GM18502 (cell line): ENCODE results near the gene RFC5.
"Not testable (repeated sequence)": the region's sequence is repeated elsewhere in the genome, so short reads cannot be mapped to it uniquely, and the experiment has no call there.

Experiments used
- ATAC-seq: cut with Tn5 transposase; IDR thresholded peaks from one replicate; pipeline ENCODE4 v1.9.1; 2021; ENCODE audit warnings: mild to moderate bottlenecking; ENCODE audit not compliant: unreplicated experiment, poor library complexity

RFC5 gene

DNA sequence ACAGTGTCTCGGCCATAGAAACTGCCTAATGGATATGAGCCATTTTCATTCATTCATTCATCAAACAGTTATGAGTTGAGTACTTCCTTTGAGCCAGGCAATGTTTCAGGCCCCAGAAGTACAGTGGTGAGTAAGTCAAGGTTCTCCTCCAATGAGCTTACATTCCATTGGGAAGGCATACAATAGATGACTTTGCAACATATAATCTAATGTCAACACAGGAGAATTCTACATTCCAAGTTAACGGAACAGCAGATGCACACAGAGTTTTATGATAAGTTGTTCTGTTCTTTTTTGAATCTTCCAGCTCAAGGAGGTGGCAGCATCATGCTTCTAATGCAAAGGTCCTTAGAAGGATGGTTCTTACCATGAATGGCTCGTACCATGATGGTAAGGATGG lies 3.2 kb upstream of the RFC5 start:
- no peak for ATAC-seq

DNA sequence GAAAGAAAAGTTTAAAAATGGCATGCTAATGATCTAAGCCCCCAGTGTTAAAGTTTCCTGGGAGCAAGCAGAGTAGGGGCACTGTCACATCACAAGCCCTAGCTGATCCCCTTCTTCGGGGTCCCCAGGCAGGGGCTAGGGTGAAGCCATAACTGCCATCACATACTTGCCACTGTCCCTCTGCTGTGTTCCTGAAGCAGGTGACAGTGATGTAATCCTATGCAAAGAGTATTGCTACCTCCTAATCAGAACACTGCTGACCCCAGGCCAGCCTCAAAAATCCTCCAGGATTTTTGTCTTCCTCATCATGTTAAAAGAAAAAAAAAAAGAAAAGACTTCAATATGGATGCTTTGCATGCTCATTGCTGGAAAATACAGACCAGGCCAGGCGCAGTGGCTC lies 1.2 kb upstream of the RFC5 start:
- ATAC-seq, result no peak

DNA sequence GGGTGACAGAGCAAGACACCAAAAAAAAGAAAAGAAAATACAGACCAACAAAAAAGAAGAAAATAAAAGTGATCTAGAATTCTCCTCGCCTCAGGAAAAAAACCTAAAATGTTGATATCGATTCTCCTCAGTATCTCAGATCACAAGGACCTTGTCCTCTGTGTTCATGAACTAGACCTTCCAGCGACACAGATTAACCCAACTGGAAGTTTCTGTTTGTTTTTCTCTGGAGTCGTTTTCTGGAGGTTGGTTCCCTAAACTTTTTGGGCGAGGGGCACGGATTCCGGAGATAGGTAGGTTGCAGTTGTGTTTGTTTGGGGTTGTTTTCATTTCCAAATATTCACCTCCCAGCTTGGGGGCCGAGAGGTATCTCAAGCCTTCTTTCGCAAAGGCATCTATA lies 559 bp upstream of the RFC5 start:
- ATAC-seq, result no peak

DNA sequence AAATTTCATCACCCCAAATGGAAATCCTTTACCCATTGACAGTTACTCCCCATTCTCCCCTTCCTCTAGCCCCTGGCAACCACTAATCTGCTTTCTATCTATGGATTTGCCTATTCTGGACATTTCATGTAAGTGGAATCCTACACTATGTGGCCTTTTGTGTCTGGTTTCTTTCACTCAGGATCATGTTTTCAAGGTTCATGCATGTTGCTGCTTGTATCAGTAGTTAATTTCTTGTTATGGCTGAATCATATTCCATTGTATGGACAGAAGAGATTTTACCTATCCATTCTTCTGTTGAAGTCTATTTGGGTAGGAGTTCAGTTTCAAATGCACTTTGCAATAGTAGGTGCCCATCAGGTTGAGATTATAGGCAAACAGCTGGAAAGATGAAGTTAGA lies 1.4 kb downstream of the RFC5 start:
- ATAC-seq, result no peak

DNA sequence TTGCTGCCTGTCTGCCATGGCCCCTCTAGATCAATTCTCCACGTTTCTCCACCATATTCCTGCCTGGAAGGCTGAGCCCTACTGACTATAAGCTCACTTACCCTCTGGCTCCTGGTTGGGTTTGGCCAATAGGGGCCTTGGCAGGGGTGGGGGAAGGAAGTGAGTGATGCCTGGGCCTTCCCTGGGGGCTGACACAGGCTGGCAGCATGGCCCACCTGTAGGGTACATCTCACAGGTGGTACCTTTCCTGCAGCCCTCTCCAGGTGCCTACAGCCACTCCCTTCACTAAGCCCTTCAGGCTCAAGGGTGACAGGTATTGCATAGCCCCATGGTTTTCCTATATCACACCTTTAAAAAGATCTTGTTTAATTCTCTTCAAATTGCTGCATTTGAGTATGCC lies 3.5 kb downstream of the RFC5 start:
- no peak for ATAC-seq

DNA sequence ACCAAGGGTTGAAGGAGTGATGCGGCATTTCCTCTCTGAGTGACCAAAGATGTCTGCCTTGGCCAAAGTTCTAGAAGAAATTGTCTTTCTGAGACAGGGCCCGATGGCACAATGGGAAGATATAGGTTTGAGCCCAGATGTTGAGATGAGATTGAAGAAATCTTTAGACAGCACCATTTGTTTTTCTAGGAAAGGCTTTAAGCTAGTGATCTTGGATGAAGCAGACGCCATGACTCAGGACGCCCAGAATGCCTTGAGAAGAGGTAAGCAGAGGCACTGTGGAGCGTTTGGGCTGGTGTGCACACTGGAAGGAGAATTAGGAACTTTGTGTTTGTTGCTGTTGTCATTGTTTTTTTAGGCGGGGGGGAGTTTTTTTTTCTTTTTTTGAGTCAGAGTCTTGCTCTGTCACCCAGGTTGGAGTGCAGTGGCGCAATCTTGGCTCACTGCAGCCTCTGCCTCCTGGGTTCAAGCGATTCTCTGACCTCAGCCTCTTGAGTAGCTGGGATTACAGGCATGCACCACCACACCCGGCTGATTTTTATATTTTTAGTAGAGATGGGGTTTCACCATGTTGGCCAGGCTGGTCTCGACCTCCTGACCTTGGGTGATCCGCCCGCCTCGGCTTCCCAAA lies 5.7 kb downstream of the RFC5 start:
- ATAC-seq, result not testable (repeated sequence)

DNA sequence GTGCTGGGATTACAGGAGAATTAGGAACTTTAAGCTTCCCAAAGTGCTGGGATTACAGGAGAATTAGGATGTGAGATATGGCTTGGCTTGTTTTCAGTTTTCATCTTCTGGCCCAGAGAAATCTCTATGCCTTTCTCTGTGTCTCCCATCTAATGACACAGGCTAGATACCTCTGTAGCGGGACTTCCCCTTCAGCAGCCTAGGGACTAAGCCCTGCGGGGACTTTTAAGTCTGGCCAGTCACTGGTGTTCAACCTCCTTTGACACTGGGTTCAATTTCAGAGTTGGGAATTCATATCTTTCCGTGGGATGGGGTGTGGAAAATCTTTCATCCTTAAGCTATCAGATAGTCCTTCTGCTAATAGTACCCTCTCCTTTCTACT lies 6.2 kb downstream of the RFC5 start:
- ATAC-seq, result no peak

DNA sequence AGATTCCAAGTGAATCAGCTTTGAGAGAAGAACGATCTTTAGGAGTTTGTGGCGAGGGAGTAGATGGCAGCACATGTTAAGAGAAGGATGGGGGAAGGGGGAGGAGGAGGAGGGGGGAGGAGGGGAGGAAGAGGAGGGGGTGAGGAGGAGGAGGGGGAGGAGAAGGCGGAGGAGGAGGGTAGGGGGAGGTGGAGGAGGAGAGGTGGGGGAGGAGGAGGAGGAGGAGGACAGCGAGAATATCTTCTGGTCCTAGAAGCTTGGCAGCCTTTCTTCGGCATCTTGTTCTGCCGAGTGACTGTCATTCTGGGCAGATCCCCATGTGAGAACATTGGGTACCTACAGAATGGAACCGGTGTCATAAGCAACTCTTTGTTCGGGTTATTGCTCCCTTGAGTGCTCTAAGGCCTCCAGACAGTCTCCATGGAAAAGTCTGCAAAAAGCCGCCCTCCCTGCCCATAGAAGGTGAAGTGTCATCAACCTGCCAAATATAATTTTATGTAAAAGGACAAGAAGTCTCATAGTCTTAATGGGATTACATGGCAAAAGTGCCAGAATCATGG lies 6.9 kb downstream of the RFC5 start:
- no peak for ATAC-seq

DNA sequence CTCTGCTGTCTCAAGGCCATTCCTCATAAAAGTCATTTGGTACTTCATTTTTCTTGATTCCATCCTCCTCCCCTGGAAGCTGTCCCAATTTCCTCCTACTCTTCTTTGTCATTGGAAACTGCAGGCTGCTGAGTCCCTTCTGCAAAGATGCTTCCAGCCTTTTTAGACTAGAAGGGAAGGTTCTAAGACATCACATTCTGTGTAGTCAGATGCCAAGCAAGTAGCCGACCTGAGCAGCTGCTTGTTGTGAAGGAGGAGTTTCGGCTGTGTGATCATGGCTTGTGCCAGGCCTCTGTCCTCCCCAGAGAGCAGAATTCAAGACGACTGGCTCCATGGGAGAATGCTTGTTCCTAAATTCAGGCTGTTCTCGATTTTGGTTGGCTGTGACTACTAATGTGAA lies 8.7 kb downstream of the RFC5 start:
- no peak for ATAC-seq

DNA sequence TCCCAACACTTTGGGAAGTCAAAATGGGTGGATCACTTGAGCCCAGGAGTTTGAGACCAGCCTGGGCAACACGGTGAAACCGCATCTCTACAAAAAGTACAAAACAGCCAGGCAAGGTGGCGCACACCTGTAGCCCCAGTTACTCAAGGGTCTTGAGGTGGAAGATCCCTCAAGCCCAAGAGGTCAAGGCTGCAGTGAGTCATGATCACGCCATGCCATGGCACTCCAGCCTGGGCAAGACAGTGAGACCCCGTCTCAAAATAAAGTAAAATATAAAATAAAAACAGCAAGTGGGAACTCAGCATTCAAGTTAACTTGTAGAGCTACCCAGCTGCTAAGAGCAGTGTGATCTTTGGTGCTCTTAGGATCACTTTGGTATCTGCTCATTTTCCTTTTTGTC lies 12.7 kb downstream of the RFC5 start:
- no peak for ATAC-seq

DNA sequence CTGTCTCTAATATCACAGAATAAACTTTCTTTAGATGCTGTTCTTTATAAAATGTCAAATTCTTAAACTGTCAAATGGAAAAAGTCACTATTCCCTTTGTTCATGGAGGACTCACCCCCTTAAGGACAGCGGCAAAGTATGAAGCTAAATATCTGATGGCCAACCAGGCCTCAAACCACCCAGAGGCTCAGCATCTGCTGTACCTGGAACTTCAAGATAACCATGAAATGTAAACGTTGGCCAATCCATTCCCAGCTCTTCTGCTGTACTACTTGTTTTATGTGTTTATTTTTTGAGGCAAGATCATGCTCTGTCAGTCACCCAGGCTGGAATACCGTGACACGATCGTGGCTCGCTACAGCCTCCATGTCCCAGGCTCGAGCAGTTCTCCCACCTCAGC lies 15.7 kb downstream of the RFC5 start:
- ATAC-seq, result no peak

DNA sequence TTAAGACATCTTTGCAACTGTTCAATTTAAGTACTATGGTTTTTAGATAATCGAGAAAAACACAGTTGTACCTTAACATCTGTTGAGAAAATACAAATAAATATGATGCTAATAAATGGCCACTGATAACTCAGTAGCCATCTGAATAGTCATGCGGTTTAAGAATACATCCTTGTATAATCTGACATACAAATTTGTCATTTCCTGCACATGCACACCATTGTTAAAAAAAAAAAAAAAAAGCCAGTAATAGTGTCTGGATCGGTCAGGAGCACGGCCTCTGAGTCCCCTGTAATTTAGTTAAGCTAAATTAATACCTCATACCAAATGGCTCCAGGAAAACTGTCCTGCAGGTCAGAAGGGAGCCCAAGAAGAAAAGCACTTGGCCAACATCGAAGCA lies 16.8 kb downstream of the RFC5 start:
- no peak for ATAC-seq

DNA sequence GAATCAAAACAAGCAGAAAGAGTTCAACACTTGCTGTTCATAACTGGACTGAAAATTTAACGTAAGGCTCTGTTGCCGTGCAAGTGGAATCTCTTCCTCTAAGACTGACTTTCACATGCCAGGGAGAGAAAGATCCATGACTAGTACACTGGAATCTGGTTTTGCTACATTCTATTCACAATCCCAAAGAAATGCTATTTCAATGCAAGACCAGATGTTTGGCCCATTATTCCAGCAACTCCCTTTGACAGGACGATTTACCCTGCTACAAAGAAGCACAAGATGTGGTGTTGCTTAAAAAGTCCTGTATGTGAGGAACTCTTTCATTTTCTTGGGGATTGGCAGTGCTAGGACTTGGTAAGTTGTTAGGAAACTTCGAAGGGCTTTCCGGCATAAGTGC lies 17.4 kb downstream of the RFC5 start:
- no peak for ATAC-seq

DNA sequence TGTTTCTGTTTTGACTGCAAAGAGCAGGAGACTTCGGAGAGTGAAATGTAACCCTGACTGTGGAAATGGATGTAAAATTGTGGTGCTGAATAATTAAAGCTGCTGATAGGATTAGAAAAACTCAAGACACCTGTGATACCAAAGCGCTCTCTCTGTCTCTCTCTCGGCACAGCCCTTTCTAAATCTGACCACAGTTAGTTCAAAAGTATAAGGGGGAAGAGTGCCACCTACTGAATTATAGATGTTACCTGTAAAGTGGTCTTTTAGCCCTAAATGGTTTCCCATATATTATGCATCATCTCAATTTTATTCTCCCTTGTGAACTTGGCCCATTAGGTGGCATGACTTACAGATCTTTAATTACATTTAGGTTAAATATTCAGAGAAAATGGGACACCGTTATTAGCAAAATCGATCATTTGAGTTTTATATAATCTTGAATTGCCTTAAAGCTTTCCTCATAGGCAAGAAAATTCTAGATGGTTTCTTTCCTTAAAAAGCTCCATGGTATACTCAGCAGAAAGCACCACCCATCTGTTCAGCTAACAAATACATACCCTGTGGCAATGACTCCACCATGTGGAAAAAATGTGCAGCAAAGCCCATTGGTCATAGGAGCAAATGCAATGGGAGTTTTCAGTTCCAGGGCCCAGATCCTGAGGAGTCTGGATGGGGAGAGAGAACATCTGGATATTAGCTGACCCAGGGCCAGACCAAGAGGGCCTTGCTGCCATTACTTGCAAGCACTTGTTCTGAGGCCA lies 18.1 kb downstream of the RFC5 start:
- no peak for ATAC-seq

DNA sequence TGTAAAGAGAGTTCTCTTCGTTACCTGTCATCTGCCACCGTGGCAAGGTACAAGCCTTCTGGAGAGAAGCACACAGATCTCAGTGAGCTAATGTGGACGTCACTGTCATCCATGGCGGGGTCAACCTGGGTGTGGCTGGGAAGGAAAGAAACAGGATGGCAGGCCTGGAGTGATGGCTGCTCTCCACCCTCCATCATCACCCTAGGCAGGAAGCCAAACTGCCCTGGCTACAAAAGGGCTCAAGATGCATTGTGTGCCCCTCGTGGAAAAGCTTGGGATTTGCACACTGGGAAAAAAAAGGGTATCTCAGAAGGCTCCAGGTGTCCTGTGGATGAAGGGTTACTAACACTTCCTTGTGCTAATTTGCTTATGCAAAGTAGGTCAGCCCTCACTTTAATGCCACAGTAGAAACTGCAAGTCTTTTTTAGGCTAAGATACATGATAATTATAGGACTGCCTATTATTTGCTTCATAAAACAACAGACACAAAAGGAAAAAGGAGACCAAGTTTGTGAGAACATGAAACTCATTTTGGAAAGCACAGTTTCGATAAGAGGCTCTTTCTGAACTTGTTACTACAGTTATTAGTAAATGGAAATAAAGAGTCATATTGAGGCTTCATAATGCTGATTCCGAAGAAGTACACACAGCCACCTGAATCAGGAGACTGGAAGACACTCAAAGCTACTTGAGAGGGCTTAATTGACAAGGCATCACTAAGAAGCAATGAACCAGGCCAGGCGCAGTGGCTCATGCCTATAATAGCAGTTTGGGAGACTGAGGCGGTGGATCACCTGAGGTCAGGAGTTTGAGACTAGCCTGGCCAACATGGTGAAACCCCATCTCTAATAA lies 18.9 kb downstream of the RFC5 start:
- peak; percentile 88 for ATAC-seq

DNA sequence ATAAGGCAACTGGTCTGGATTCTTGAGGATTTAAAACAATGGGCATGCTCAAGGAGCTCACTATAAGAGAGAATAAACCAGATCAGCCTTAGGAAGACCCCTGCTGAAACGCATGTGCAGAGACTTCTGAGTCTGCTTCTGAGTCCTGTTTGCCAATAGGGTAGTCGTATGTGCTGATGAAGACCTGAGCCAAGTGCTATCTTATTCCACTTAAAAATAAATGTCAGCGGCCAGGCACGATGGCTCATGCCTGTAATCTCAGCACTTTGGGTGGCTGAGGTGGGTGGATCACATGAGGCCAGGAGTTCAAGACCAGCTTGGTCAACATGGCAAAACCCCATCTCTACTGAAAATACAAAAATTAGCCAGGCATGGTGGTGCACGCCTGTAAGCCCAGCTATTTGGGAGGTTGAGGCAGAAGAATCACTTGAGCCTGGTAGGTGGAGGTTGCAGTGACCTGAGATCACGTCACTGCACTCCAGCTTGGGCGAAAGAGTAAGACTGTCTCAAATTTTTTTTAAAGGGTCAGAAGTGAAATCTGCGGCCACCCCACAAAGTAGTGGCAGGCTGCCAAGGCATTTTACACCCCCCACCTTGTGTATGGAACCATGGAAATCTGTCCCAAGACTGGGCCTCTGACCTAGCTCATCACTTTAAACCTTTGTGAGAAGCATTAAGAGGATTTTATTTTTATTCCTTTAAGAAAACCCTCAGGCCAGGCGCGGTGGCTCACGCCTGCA lies 20.3 kb downstream of the RFC5 start:
- no peak for ATAC-seq

DNA sequence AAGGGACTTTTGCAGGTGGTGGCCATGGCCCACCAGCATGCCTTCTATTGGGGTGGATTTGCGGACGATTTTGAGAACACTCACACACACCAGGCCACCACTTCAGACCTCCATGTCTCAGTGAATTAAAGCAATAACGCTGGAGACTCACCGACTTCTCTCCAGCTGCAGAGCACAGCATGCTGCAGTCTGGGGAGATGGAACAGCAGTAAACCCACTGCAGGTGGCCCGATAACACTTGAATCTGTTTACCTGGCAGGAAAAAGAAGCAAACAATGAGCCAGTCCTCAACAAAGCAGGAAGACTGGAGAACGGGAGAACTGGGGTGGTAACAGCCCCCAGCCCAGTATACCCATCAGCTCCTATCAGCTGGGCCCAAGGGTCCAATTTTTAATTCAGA lies 21.6 kb downstream of the RFC5 start:
- ATAC-seq, result no peak

DNA sequence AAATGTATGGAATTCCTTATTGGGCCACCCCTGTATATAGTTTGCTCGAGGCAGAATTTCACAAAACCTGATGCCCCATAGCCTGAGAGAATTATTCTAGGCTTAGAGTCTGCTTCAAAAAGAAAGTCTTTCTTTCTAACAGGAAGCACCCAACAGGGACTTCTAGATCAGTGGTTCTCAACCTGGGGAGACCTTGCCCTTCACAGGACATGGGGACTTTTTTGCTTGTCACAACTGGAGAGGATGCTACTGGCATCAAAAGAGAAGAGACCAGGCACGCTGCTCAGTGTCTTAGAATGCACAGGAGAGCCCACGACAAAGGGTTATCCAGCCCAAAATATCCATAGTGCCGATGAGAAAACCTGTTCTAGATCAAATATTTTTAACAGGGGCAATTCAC lies 25.6 kb downstream of the RFC5 start:
- no peak for ATAC-seq

DNA sequence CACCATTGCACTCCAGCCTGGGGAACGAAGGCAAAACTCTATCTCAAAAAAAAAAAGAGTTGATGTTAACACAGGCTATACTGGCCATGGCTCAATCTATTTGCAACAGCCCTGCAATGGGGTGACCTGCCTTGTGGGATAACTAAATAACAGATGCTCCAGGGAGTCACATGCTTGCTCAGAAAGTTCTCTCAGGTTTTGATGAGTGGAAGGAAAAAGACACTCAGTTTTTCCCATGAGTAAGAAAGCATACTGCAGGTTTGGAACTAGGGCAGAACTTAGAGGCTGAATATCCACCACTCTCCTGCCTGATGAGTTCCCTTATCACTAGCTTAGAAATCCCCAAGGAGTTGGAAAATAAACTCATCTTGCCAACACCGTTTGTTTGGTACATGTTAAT lies 27.6 kb downstream of the RFC5 start:
- no peak for ATAC-seq

DNA sequence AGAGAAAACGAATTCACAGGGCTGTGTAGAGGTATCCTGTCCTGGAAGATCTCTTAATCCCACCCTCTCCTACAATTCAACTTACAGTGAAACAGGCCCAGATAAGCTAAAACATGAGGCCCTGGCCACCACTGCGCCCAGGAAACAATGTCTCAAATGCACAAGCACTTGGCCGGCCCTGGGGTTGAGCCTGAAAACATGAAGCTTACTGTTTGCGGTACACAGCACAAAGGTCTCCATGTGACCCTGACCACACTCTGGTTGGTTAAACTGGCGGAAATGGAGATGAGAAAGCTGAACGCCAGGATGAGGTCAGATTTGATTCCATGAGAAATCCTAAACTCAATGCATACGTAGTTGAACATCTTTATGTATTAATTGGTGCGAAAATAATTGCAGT lies 28.1 kb downstream of the RFC5 start:
- ATAC-seq, result no peak
